T-helper 17 cell (primary cell): ENCODE measurements around the gene WFS1. TPM values are rescaled to one million over a fixed set of nuclear protein-coding genes. Genes with fewer than 3 reads are reported as not detected.

ENCODE experiments used
- ATAC-seq: fragments of 150-1000 bp; cut with Tn5 transposase; 2 replicates; pipeline ENCODE4 v1.10.0; 2021; ENCODE audit warnings: mild to moderate bottlenecking, moderate library complexity
- DNase-seq, 3 donors: peaks; one replicate each; pipeline versions ENCODE4 v3.0.0 to v3.0.0-alpha.2; 2020 to 2021
- H3K9me3 ChIP-seq: one replicate; pipeline ENCODE4 v1.7.0; 2013; ENCODE audit warnings: low read length, mild to moderate bottlenecking; ENCODE audit not compliant: control insufficient read depth, poor library complexity, severe bottlenecking
- H3K27ac Mint-ChIP-seq: one replicate; pipeline ENCODE4 v1.8.0; 2022; ENCODE audit warnings: mild to moderate bottlenecking, moderate library complexity, mixed read lengths
- H3K27me3 Mint-ChIP-seq: one replicate; pipeline ENCODE4 v1.8.0; 2022; ENCODE audit warnings: mixed read lengths
- H3K36me3 Mint-ChIP-seq: one replicate; pipeline ENCODE4 v1.8.0; 2022; ENCODE audit warnings: low read depth, mixed read lengths
- H3K4me1 Mint-ChIP-seq: one replicate; pipeline ENCODE4 v1.8.0; 2022; ENCODE audit warnings: mild to moderate bottlenecking, mixed read lengths
- H3K4me3 Mint-ChIP-seq: one replicate; pipeline ENCODE4 v1.8.0; 2022; ENCODE audit warnings: mild to moderate bottlenecking, moderate library complexity, mixed read lengths
- total RNA-seq, 4 donors: library from RNA in 2 of 4; stranded (reverse) in 2 of 4; gene quantifications; one replicate each; pipeline ENCODE4 v1.2.3 and lab custom pipeline; 2022 to 2026

The WFS1 gene
- total RNA-seq, 2 donors from 2014 or later: 1.7 to 2.4 TPM

DNA sequence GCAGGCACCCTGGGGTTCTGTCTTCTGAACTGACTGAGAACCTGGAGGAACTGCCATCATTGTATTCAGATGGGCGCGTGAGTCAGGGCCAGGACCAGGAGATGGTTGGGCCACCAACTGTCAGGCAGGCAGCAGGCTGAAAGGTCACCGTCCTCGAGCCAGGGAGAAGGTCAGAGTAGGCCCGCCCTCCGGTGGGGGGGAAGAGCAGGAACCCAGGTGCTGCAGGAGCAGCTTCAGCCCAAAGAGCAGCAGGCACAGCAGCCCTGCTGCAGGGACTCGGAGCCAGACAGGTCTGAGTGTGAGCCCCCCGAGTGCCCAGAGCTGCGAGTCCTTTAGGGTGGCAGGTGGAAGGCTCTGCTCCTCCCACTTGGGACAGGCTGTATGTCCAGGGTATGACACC, 26.4 kb downstream of the WFS1 start:
- DNase-seq (no peak), ATAC-seq (no peak)
- H3K36me3 Mint-ChIP-seq: peaks cover 3% of the 10 kb centered on the region
- no peaks in the 10 kb centered on the region for H3K27me3 Mint-ChIP-seq
- no peaks in the 10 kb centered on the region for H3K4me1 Mint-ChIP-seq
- H3K9me3 ChIP-seq: no peaks in the 10 kb centered on the region
- H3K4me3 Mint-ChIP-seq: no peak overlapping the region
- no peak overlapping the region for H3K27ac Mint-ChIP-seq

DNA sequence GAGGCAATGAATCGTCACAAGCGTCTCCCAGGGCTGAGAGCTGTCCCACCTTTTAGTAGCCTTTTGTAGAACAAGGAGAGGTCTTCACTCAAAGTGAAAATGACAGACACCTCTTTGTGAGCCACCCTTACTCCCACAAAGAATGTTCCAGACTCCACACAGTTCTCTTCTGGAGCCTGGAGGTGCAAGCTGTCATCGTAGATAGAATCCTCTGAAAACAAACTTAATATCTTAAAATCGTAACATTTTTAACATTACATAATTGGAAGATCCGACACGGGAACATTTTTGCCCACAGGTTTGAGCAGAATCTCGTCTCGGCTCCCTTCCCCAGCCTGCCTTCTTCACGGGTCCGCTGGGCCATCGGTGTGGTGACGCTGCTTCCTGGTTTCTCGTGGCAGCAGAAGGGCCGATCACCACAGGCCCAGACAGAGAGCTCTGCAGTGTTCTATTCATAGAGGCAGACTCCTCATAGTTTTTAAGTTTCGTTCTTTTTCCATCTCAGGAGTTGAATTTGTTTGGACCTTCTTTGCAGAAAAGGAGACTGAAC, 27.7 kb downstream of the WFS1 start:
- Mint-ChIP-seq H3K36me3 (peaks cover 10% of the 10 kb centered on the region), H3K4me3 (no peak overlapping the region), H3K27me3 (no peaks in the 10 kb centered on the region), H3K4me1 (no peaks in the 10 kb centered on the region), H3K27ac (no peak overlapping the region)
- H3K9me3 ChIP-seq: no peaks in the 10 kb centered on the region
- ATAC-seq (no peak), DNase-seq (no peak)

GRCh38 chr4:6298035-6298434, 28.4 kb downstream of the WFS1 start:
- H3K27ac Mint-ChIP-seq: no peak overlapping the region
- no peaks in the 10 kb centered on the region for H3K27me3 Mint-ChIP-seq
- H3K36me3 Mint-ChIP-seq: peaks cover 10% of the 10 kb centered on the region
- DNase-seq: no peak
- ATAC-seq: no peak
- no peak overlapping the region for H3K4me3 Mint-ChIP-seq
- H3K4me1 Mint-ChIP-seq: no peaks in the 10 kb centered on the region
- no peaks in the 10 kb centered on the region for H3K9me3 ChIP-seq

DNA sequence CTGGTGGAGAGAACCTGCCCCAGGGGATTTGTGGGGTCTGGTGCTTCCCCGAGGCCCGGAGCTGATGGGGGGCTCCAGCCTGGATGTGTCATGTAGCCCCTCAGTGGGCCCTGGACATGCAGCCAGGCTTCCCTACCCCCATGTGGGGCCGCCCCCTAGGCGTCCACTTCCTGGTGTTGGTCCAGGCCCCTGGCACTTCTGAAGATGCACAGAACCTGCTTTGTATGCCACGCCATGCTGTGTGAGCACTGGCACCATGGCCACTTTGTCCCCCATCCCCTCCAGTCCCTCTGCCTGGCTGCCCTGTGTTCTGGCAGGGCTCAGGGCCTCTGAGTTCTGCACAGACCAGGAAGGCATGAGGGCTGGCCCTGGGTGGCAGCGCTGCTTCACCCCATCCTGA, 29.2 kb downstream of the WFS1 start:
- no peaks in the 10 kb centered on the region for H3K9me3 ChIP-seq
- ATAC-seq (no peak), DNase-seq (no peak)
- Mint-ChIP-seq H3K4me1 (no peaks in the 10 kb centered on the region), H3K4me3 (no peak overlapping the region), H3K27me3 (no peaks in the 10 kb centered on the region), H3K36me3 (peaks cover 10% of the 10 kb centered on the region), H3K27ac (no peak overlapping the region)

- ATAC-seq (no peak), DNase-seq (no peak)
- Mint-ChIP-seq H3K27me3 (no peaks in the 10 kb centered on the region), H3K4me1 (no peaks in the 10 kb centered on the region), H3K36me3 (peaks cover 7% of the 10 kb centered on the region), H3K27ac (no peak overlapping the region), H3K4me3 (no peak overlapping the region)
- no peaks in the 10 kb centered on the region for H3K9me3 ChIP-seq
These were observed 30.2 kb downstream of the WFS1 start for GRCh38 chr4:6299875-6300274.

DNA sequence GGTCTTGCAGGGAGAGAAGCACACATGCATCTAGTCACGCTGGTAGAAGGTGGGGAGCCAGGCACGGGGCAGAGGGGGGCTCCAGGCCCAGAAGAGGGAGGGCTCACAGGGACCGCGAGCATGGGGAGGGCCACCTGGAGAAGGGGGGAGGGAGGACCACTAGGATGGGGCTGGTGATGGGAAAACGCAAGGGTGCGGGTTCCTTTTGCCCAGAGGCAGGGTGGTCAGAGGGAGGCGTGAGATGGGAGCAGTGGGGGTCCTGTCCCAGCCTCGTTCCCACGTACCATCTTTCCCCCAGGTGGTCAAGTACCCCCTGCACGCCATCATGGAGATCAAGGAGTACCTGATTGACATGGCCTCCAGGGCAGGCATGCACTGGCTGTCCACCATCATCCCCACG, 30.7 kb downstream of the WFS1 start:
- no peaks in the 10 kb centered on the region for H3K4me1 Mint-ChIP-seq
- H3K36me3 Mint-ChIP-seq: peaks cover 7% of the 10 kb centered on the region
- H3K9me3 ChIP-seq: no peaks in the 10 kb centered on the region
- ATAC-seq: no peak
- no peak overlapping the region for H3K27ac Mint-ChIP-seq
- H3K27me3 Mint-ChIP-seq: peaks cover 2% of the 10 kb centered on the region
- H3K4me3 Mint-ChIP-seq: no peak overlapping the region
- DNase-seq: no peak

GRCh38 chr4:6301051-6301731, 31.5 kb downstream of the WFS1 start:
- no peaks in the 10 kb centered on the region for H3K9me3 ChIP-seq
- Mint-ChIP-seq H3K27ac (no peak overlapping the region), H3K36me3 (peaks cover 7% of the 10 kb centered on the region), H3K4me1 (no peaks in the 10 kb centered on the region), H3K4me3 (no peak overlapping the region), H3K27me3 (peaks cover 8% of the 10 kb centered on the region)
- no peak for ATAC-seq
- no peak for DNase-seq

DNA sequence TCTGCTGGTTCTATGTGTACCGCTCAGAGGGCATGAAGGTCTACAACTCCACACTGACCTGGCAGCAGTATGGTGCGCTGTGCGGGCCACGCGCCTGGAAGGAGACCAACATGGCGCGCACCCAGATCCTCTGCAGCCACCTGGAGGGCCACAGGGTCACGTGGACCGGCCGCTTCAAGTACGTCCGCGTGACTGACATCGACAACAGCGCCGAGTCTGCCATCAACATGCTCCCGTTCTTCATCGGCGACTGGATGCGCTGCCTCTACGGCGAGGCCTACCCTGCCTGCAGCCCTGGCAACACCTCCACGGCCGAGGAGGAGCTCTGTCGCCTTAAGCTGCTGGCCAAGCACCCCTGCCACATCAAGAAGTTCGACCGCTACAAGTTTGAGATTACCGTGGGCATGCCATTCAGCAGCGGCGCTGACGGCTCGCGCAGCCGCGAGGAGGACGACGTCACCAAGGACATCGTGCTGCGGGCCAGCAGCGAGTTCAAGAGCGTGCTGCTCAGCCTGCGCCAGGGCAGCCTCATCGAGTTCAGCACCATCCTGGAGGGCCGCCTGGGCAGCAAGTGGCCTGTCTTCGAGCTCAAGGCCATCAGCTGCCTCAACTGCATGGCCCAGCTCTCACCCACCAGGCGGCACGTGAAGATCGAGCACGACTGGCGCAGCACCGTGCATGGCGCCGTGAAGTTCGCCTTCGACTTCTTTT, 32.2 kb downstream of the WFS1 start:
- no peaks in the 10 kb centered on the region for H3K9me3 ChIP-seq
- ATAC-seq: no peak
- H3K27me3 Mint-ChIP-seq: peaks cover 15% of the 10 kb centered on the region
- DNase-seq: no peak
- H3K4me1 Mint-ChIP-seq: no peaks in the 10 kb centered on the region
- H3K36me3 Mint-ChIP-seq: peaks cover 10% of the 10 kb centered on the region
- H3K4me3 Mint-ChIP-seq: no peak overlapping the region
- no peak overlapping the region for H3K27ac Mint-ChIP-seq

DNA sequence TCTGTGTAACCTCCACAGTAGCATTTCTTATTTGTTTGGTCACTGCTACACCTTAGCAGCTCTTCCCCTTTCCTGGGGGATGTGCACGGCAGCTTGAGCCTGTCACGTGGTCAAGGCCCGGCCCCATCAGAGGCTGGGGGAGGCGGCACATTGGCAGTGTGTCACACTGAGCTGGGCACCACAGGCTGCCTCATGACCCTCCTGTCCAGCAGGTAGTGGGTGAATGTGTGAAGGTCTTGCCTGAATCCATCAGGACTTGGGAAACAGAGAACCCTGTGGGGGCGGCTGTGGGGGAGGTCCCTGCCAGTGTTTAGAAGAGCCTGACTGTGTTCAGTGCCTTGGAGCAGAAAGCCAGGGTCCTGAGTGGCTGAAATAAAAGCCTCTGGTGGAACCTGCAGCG, 33.2 kb downstream of the WFS1 start:
- peaks cover 25% of the 10 kb centered on the region for H3K27me3 Mint-ChIP-seq
- peaks cover 10% of the 10 kb centered on the region for H3K36me3 Mint-ChIP-seq
- DNase-seq (no peak), ATAC-seq (no peak)
- H3K27ac Mint-ChIP-seq: no peak overlapping the region
- no peaks in the 10 kb centered on the region for H3K9me3 ChIP-seq
- H3K4me3 Mint-ChIP-seq: no peak overlapping the region
- no peaks in the 10 kb centered on the region for H3K4me1 Mint-ChIP-seq

GRCh38 chr4:6303943-6304342, 34.3 kb downstream of the WFS1 start:
- Mint-ChIP-seq H3K4me3 (no peak overlapping the region), H3K27me3 (peaks cover 33% of the 10 kb centered on the region), H3K27ac (no peak overlapping the region), H3K36me3 (peaks cover 10% of the 10 kb centered on the region), H3K4me1 (no peaks in the 10 kb centered on the region)
- no peaks in the 10 kb centered on the region for H3K9me3 ChIP-seq
- ATAC-seq: no peak
- DNase-seq: no peak

- ATAC-seq (no peak), DNase-seq (no peak)
- no peak overlapping the region for H3K27ac Mint-ChIP-seq
- peaks cover 11% of the 10 kb centered on the region for H3K36me3 Mint-ChIP-seq
- peaks cover 52% of the 10 kb centered on the region for H3K27me3 Mint-ChIP-seq
- no peaks in the 10 kb centered on the region for H3K9me3 ChIP-seq
- H3K4me1 Mint-ChIP-seq: peaks cover 2% of the 10 kb centered on the region
- H3K4me3 Mint-ChIP-seq: no peak overlapping the region
These were observed 36.6 kb downstream of the WFS1 start for GRCh38 chr4:6306299-6306698.

GRCh38 chr4:6307230-6307629, 37.6 kb downstream of the WFS1 start:
- H3K4me1 Mint-ChIP-seq: peaks cover 2% of the 10 kb centered on the region
- no peaks in the 10 kb centered on the region for H3K9me3 ChIP-seq
- H3K27ac Mint-ChIP-seq: no peak overlapping the region
- ATAC-seq (no peak), DNase-seq (no peak)
- H3K27me3 Mint-ChIP-seq: peaks cover 61% of the 10 kb centered on the region
- H3K36me3 Mint-ChIP-seq: peaks cover 10% of the 10 kb centered on the region
- no peak overlapping the region for H3K4me3 Mint-ChIP-seq

DNA sequence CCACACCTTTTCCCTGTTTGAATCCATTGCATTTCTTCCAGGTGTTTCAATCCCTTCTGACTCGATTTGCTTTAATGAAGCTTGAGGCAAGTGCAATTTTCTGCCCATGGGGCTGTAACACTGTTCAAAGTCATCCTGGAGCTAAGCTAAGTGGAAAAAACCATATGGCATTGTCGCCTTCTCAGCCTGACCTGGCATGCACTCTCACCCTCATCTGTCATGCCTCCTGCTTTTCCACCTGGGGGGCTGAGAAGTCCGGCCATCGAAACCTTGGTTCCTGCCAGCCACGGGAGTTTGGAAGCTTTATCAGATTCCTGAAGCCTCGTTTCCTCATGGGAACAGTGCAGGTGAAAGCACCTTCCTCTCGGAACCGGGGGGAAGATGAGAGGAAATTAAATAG, 38.2 kb downstream of the WFS1 start:
- no peaks in the 10 kb centered on the region for H3K9me3 ChIP-seq
- Mint-ChIP-seq H3K4me1 (peaks cover 2% of the 10 kb centered on the region), H3K36me3 (peaks cover 8% of the 10 kb centered on the region), H3K27me3 (peaks cover 68% of the 10 kb centered on the region), H3K4me3 (no peak overlapping the region), H3K27ac (no peak overlapping the region)
- DNase-seq (no peak), ATAC-seq (no peak)
